HEK293T (cell line): Measurements from ENCODE around the gene PRDM10.

Experiments used
- BHLHE40 ChIP-seq: fragments of 450-650 bp; IDR thresholded peaks from 2 replicates; pipeline ENCODE4 v1.6.1; 2016; ENCODE audit warnings: mild to moderate bottlenecking, moderate library complexity, borderline replicate concordance
- CTBP1 ChIP-seq: fragments of 450-650 bp; IDR thresholded peaks from 2 replicates; pipeline ENCODE4 v1.6.1; 2016; ENCODE audit warnings: borderline replicate concordance
- FOXA1 ChIP-seq: fragments of 450-650 bp; IDR thresholded peaks from 2 replicates; pipeline ENCODE4 v1.6.1; 2016; ENCODE audit warnings: mild to moderate bottlenecking
- FOXK2 ChIP-seq: fragments of 450-650 bp; IDR thresholded peaks from 2 replicates; pipeline ENCODE4 v1.6.1; 2016; ENCODE audit warnings: mild to moderate bottlenecking
- HDGF ChIP-seq: fragments of 450-650 bp; IDR thresholded peaks from 2 replicates; pipeline ENCODE4 v1.6.1; 2017; ENCODE audit warnings: antibody characterized with exemption, borderline replicate concordance
- SP1 ChIP-seq: fragments of 450-650 bp; IDR thresholded peaks from 2 replicates; pipeline ENCODE4 v1.6.1; 2017
- SUZ12 ChIP-seq: fragments of 450-650 bp; IDR thresholded peaks from 2 replicates; pipeline ENCODE4 v1.6.1; 2016; ENCODE audit warnings: mild to moderate bottlenecking
- TARDBP ChIP-seq: fragments of 450-650 bp; IDR thresholded peaks from 2 replicates; pipeline ENCODE4 v1.6.1; 2016

- TF ChIP-seq TARDBP = no peak
- no peak for TF ChIP-seq BHLHE40
- TF ChIP-seq SP1 = no peak
- no peak for TF ChIP-seq FOXK2
- no peak for TF ChIP-seq CTBP1
- no peak for TF ChIP-seq HDGF
- no peak for TF ChIP-seq FOXA1
- TF ChIP-seq SUZ12 = no peak
These were observed 3.2 kb downstream of the PRDM10 start for GRCh38 chr11:129999407-129999806.
